HG02943 (cell line): ENCODE measurements around the gene TM4SF20.
"Not testable (repeated sequence)": the region's sequence is repeated elsewhere in the genome, so short reads cannot be mapped to it uniquely, and the experiment has no call there.

Experiments used
- ATAC-seq: cut with Tn5 transposase; IDR thresholded peaks from one replicate; pipeline ENCODE4 v1.9.1; 2021; ENCODE audit warnings: mild to moderate bottlenecking, low read depth, moderate library complexity; ENCODE audit not compliant: unreplicated experiment

Gene TM4SF20

DNA sequence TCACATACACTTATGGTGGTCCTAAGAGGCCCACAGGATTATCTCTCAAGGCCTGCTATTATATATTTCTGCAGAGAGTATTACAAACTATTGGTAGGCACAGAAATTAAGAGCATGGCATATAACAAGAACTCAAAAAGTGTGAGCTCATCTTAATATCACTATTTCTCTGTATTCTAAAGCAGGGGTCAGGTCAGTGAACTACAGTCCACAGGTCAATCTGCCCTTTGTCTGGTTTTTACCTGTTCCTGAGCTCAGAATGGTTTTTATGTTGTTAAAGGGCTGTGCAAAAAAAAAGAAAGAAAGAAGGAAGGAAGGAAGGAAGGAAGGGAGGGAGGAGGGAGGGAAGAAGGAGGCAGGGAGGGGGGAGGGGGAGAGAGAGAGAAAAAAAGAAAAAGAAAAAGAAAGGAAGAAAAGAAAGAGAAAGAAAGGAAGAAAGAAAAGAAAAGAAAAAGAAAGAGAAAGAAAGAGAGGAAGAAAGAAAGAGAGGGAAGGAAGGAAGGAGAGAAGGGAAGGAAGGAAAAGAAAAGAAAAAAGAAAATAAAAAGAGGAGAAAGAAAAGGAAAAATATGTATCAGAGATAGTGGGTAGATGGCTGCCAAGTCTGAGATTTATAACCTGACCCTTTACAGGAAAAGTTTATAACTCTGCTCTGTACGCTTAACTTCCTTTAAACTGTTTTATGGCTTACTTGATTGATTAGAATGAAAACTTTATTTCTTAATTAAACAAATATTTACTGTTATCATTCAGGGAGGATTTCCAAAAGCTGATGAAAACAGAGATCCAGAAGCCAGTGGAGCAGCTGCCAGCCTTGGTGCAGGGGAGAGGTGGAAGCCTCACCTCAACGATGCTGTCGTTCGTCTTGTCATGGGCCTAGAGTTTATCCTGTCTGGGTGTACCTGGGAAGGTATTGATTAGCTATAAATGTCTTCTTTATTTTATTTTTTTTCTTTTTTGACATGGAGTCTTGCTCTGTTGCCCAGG, 19.9 kb upstream of the TM4SF20 start:
- ATAC-seq, result no peak

DNA sequence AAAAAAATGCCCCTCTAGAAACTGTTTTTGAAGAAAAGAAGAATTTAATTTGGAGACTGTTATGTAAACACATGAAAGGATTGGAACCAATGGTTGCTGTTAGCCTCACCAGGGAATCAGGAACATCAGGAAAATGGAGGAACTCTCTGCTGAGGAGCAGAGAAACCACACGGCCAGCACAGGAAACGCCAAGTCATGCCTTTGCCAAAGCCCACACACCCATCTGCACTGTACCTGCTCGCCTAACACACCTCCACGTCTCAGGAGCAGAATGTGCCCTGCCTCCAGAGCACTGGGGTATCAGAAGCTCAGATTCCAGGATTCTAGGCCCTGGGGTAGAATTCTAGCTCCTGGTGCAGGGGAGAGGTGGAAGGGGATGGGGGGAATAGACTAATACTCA, 18.5 kb upstream of the TM4SF20 start:
- ATAC-seq, result no peak

DNA sequence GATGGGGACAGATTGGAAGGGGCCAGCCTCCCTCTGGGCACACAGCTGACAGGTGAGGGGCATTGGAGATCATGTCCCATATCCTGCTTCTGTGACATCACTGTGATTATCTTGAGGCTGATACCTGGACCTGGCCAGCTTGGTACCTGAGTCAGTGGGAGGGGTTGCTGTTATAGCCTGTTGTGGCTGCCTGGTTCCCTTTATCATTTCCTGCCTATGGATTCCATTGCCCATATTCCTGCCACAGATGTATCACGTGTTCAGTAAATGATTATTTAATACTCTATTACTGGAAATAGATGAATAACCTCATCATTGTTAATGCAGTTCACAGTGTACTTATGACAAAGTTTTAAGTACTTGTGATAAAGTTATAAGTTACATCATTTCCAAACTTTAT, 16.4 kb upstream of the TM4SF20 start:
- no peak for ATAC-seq

DNA sequence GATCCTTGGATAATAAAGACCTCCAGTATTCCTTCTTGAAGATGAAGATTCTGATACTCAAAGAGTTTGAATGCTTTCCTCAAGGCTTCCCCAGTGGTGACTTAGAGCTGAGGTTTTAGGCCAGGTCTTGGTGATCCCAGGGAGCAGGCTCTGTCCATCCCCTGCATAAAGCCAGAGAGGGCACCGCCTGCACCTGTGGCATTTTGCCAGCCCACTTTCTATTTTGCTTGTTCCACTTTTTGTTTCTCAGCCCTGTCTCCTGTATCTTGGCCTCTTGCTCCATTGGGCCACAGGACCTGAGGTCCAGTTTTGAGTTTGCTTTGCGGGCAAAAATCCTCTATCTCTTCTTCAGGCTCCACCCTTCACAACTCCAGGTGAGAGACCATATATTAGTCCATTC, 15.3 kb upstream of the TM4SF20 start:
- no peak for ATAC-seq

DNA sequence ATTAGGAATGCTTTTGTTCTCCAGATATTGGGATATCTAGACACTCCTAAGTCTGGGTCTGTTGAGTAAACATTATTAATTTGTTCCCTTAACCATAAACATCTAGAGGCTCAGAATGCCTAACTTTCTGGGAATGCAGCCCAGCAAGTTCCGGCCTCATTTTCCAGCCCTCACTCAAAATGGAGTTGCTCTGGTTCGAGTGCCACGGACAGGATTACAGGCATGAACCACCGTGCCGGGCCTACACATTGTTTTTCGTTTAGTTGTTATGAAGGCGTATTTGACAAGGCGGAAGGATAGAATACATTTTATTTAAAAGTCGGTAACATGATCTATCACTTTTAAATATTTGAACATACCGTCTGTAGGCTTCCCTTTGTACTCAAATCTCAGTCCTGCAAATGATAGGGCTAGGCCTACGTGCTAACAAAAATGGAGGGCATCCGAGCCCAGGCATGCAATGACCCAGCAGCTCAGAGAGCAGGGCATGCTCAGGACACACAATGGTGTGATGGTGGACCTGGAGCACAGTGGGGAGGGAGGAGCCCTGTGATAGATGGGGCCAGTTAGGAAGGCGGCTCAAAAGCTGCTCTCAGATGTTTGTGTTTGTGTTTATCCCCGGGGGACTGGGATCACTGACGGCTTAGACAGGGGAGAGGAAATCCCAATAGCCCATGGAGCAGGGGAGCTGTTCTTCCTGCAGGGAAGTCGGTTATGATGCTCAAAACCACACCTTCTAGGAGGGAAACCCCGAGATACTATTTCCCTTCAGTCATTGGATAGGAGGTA, 11.6 kb upstream of the TM4SF20 start:
- ATAC-seq, result no peak

DNA sequence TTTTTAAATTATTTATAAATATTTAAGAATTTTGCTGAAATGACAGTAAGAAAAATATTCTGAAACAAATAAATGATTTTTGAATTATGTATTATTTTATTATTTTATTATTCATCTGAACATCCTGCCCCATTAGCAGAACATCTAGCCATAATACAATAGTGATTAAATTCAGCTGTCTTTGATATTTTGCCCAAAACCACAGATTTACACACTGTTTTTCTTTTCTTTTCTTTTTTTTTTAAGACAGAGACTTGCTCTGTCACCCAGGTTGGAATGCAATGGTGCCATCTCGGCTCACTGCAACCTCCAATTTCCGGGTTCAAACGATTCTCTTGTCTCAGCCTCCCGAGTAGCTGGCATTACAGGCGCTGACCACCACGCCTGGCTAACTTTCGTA, 10.6 kb upstream of the TM4SF20 start:
- ATAC-seq, result no peak

DNA sequence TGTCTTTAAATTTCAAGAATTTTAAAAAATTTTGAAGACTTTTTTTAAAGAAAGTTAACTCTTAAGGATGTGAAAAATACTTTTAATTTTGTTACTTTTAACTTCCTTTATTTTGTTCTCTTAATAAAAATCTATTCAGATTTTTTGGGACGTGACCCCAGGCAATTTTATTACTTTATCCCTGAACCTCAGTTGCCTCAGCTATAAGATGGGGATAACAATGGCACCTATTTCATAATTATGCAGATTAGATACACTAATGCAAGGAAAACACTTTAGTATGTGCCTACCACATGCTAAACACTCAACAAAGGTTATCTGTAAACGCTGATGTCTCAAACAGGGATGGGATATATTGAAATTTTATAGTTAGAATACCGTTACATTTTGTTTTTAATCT, 10.1 kb upstream of the TM4SF20 start:
- no peak for ATAC-seq

DNA sequence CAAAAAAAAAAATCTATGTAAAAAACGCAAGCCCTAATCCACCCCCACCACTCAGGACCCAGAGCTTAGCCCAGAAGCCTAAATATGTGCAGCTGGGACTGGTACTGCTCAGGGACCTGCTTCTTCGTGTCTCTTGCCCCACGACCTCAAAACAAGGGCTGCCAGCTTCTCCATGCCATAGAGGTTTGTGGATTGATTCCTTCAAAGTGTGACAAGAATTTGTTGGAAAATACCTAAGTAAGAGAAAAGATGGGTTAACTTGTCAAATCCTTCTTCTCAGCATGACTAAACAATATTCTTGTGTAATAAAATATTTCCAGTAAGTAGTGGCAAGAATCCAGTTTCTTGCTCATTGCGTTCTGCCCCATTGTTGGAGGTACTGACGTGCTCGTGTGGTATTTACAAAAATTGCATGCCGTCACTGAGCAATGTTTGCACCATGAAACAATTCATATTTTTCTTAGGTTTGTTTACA, 9.5 kb upstream of the TM4SF20 start:
- ATAC-seq, result no peak

DNA sequence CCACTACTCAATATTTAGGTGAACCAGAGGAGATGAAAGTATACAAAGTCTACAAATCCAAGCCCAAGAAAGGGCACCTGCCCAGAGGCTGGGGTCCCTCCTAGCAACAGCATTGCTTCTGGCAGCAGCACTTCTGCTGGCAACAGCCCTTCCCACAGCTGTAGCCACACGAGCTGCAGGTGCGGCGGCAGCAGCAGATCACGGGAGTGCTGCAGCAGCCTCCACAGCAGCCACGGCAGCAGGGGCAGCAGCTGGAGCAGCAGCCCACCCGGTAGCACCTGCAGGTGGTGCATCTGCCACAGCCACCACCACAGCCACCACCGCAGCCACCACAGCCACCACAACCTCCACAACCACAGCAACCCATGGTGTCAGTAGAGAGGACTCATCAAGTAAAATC, 8.5 kb upstream of the TM4SF20 start, which contains the start of gene SCYGR1:
TSS of gene SCYGR1 (minus strand) at position 367 of the 400 bp plus-strand sequence. CDS start at position 367, 0 bp downstream.
- ATAC-seq, result not testable (repeated sequence)

DNA sequence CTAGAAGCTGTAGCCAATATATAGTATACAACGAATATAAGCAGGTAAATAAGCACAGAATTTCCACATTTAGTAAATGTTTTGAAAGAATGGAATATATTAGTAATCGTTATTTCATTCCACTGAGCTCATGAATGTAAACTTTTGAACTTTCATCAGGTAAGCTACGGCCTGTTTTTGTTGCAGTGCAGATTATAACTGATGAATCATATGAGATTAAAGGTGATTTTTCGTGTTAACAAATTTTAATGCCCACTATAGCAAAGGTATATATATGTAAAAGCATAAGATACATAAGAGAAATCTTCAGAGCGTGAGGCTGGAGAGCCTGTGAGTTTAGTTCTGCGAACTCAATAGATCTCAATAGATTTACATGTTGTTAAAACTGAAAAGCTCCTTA, 7.5 kb upstream of the TM4SF20 start:
- ATAC-seq, result no peak

DNA sequence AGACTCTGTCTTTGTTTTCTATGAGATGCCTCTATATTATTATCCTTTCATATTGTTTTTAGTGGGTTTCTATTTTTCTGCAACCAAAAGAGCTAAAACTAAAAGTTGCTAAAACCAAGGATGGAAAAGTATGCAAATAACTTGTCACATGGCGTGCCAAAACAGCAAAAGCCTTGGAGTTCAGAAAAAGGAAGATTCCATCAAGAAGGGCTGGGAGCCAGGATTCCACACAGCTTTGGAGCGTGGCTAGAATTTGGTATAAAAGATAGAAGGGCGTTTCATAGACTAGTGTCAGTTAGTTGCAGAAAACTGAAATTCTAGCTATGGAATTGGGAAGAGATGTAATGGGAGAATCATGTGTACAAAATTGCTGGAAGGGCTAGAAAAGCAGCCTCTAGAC, 4.6 kb upstream of the TM4SF20 start:
- ATAC-seq, result no peak

DNA sequence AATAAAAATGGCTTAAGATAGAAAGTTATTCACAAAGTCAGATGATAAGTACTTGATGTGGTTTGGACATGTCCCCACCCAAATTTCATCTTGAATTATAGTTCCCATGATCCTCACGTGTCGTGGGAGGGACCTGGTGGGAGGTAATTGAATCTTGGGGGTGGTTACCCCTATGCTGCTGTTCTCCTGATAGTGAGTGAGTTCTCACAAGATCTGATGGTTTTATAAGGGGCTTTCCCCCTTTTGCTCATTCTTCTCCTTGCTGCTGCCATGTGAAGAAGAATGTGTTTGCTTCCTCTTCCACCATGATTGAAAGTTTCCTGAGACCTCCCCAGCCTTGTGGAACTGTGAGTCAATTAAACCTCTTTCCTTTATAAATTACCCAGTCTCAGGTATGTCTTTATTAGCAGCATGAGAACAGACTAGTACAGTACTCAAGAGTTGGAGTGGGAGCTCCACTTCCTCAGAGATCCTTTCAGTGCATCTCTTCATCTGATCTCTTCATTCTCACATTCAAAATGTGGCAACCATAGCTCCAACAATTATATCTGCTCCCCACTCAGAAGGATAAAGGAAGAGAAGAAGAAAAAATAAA, 3.2 kb upstream of the TM4SF20 start:
- not testable (repeated sequence) for ATAC-seq

DNA sequence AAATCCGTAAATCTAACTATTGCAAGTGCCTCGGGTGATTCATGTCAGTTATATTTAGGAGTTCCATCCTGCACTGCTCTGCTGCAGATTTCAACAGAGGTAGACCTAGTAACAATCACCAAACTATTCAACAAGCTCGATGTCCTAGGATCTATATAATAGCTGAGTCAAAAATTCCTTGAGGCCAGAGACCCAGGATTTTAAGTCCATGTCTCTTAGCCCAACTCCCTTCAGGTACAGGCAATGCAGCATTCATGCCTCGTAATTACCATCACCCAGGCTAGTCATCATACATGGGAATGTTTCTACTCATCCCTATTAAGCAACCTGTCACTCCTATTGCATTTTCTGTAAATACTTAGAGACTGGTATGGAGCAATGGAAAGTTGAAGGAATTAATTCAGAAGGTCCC, 729 bp downstream of the TM4SF20 start:
- ATAC-seq, result no peak

DNA sequence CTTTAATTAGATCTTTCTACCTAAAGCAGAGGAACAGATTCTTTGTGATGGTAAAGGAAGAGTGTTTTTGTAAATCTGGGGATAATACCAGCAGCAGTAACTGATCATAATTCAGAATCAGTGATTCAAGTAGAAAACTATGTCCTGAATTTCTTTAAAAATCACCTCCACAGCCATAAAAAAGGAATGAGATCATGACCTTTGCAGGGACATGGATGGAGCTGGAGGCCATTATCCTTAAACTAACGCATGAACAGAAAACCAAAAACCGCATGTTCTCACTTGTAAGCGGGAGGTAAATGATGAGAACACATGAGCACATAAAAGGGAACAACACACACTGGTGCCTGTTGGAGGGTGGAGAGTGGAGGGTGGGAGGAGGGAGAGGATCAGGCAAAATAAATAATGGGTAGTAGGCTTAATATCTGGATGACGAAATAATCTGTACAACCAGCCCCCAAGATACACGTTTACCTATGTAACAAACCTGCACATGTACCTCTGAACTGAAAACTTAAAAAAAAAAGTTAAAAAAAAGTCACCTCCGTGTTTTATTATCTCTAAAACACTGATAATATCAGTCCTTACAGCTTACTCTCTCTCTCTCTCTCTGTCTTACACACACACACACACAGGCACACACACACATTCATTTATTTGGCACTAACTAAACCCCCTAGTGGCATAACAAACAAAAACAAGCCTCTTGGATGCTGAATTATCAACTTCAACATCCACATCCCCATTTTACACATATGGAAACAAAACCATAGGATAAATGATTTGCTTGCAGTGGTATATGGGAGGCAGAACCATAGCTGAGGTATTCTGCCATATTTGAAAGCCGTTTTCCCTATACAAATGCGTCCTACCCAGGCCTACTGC, 1.4 kb downstream of the TM4SF20 start:
- ATAC-seq, result no peak

DNA sequence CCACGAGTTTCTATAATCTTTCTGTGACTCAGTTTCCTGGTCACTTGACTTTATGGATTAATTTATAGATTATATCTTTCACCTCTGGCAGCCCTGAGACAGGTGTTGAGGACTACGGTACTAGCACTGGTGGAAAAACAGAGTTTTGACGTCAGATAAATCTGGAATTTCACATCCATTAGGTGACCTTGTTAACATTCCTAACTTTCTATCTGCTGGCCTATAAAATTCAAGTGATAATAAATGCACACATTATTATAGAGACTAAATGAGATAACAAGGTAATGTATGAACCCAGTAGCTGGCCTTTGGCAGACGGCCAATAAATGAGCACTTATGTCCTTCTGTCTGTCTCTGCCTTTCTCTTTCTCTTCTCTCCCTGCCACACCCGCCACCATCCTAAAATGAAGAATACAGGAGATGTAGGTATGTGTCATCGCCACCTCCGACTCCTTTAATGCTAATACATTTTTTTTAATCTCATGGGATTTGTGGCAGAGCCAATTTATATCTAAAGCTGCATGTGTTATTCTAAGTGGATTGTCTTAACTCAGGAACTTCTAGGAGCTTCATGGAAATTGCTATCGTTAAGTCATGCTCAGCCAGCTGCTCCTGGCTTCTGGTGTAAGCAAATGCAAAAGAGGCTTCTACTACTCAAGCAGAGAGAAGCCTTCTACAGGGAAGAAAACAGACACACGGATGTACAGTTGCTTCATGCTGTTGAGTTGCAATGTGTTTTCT, 2.3 kb downstream of the TM4SF20 start:
- no peak for ATAC-seq

DNA sequence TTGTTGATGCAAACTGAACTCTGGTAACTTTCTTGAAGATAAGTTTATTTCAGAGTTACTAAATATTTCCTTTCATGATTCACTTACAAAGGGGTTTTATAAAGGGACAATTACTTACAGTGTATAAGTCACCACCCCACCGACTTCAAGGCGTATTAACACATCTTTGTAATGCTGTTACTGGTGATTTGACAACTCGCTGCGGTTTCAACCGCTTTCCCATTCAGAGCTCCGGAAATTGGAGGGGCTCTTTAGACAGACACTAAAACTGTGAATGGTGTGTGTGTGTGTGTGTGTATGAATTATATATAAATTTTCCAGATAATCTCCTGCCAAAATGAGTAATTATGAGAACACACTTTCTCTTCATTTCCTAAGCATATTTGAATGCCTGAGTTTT, 4.9 kb downstream of the TM4SF20 start:
- no peak for ATAC-seq

DNA sequence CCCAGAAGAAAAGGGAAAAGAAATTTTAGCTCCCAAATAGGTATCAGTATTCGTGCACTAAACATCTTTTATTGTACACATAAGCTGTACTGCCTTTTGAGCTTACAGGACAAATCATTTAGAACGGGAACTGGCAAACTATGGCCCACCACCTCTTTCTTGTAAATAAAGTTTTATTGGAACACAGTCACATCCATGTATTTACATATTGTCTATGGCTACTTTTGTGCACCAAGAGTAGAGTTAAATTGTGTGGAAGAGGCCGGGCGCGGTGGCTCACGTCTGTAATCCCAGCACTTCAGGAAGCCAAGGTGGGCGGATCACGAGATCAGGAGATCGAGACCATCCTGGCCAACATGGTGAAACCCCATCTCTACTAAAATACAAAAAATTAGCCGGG, 5.7 kb downstream of the TM4SF20 start:
- no peak for ATAC-seq

DNA sequence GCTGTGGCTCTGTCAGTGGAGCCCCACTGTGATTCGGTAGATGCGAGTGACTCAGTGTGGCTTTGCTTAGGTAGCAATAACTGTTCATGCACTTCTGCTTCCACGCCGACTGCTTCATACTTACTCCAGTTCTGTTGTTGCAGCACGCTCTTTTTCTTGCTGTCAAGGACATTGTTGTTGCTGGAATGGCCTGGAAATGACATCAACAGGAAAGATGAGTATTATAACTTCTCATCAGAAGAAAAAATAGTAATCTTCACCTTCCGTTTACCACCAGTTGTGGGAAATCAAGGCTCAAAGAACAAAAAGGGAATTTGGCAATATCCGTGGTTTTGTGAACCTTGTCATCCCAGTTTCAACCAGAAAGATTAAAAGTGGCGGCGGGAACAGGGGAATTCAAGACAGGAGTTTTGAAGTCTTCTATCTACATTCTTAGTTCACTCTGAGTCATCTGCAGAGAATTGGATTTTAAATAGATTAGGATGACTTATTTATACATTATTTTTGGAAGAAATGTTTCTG, 8.3 kb downstream of the TM4SF20 start:
- no peak for ATAC-seq

DNA sequence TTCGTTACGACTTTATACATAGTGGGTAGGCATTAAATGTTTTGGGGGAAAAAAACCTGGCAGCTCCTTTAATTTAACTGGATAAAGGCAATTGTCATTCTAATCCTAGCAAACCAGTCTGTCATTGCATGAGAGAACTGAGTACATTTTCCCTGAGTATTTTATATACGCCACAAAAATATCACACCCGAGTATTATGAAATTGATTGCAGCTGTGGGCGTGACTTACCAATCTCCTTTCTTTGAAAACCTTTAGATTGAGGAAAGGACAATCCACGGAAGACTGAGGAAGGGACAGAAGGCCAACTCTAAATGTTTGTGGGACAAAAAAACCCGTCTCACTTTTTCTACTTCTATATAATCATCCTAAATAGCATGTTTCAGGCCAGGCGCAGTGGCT, 9.0 kb downstream of the TM4SF20 start:
- no peak for ATAC-seq
